ENCODE results near the gene CIROP. TPM values are rescaled to one million over a fixed set of nuclear protein-coding genes. Genes with fewer than 3 reads are reported as not detected.

Gene CIROP, protein sequence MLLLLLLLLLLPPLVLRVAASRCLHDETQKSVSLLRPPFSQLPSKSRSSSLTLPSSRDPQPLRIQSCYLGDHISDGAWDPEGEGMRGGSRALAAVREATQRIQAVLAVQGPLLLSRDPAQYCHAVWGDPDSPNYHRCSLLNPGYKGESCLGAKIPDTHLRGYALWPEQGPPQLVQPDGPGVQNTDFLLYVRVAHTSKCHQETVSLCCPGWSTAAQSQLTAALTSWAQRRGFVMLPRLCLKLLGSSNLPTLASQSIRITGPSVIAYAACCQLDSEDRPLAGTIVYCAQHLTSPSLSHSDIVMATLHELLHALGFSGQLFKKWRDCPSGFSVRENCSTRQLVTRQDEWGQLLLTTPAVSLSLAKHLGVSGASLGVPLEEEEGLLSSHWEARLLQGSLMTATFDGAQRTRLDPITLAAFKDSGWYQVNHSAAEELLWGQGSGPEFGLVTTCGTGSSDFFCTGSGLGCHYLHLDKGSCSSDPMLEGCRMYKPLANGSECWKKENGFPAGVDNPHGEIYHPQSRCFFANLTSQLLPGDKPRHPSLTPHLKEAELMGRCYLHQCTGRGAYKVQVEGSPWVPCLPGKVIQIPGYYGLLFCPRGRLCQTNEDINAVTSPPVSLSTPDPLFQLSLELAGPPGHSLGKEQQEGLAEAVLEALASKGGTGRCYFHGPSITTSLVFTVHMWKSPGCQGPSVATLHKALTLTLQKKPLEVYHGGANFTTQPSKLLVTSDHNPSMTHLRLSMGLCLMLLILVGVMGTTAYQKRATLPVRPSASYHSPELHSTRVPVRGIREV
- total RNA-seq = not detected

DNA sequence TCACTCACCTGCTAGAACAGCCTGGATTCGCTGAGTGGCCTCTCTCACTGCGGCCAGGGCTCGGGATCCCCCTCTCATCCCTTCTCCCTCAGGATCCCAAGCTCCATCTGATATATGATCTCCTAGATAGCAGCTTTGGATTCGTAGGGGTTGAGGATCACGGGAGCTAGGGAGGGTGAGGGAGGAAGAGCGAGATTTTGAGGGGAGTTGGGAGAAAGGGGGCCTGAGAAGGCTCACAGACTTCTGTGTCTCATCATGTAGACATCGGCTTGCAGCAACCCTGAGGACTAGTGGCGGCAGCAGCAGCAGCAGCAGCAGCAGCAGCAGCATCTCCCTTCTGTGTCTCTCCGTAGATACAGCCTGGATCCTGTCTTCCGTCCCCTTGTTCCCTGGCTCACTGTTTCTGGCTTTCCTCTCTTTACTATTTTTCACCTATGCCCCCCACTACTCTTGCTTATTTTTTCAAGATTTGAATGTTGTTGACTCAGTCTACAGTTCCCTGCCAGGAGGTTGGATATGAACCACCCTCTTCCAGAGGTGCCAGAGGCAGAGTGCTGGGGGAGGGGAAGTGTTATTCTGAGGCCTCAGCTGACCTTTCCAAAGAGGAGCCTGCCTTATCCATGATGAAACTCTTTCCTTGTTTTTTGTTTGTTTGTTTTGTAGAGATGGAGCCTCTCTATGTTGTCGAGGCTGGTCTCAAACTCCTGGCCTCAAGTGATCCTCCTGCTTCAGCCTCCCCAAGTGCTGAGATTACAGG lies at the start of gene CIROP:
Gene CIROP, minus strand, starts transcription at position 399 of the 757 bp plus-strand sequence. Its CDS starts 69 bp downstream, at position 330.
- H3K27me3 ChIP-seq (ENCODE audit: insufficient read depth, low read length) = no peaks in the 10 kb centered on the region
- H3K9me3 ChIP-seq (ENCODE audit: low read depth, low read length) = no peaks in the 10 kb centered on the region
- H3K4me1 ChIP-seq (ENCODE audit: insufficient read depth, low read length) = peaks cover 9% of the 10 kb centered on the region
- no peak within 1 kb of the TSS for H3K4me3 ChIP-seq (ENCODE audit: low read length)

DNA sequence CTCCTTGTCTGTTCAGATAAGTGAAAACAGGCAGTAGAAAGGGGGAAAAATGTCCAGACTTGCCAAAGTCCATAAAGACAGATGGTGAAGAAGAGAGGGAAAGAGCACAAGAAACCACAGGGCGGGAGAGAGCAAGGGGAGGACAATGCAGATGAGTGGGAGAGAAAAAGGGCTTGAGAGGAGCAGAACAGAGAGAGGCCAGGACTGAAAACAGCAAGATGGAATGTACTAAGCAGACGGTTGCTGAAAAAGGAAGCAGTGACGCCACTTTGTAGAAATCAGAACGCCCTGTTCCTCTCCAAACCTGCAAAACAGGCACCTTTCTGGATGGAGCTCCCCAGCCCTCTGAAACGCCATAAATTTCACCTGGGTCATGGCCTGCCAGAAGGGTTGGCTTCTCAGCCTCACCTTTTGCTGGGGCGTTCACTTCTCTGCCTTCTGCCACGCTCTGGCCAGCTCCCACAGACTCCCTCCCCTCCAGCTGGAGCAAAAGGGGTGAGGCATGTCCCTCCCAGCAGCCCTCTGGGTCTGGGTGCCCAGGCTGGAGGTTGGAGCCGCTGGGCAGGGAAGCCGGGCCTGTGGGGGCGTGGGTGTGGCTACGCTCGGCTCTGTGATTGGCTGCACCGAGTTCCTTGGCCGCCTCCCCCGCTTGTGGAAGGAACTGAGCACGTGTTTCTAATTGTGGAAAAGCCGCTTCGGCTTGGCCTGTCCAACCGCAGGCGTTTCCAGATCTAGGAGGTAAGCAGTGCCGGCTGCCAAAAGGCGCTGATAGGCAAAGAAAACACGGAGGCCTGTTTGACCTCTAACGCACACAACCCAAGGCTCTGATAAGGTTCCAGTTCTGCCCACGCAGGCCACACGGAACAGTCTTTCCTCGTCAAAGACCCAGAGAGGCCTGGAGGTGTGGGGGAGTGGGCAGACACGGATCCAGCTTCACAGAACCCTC lies 49.3 kb upstream of the CIROP start:
- Histone ChIP-seq H3K9me3 (ENCODE audit: low read depth, low read length) (no peaks in the 10 kb centered on the region), H3K27me3 (ENCODE audit: insufficient read depth, low read length) (no peaks in the 10 kb centered on the region), H3K4me3 (ENCODE audit: low read length) (no peak overlapping the region), H3K4me1 (ENCODE audit: insufficient read depth, low read length) (peaks cover 26% of the 10 kb centered on the region)

DNA sequence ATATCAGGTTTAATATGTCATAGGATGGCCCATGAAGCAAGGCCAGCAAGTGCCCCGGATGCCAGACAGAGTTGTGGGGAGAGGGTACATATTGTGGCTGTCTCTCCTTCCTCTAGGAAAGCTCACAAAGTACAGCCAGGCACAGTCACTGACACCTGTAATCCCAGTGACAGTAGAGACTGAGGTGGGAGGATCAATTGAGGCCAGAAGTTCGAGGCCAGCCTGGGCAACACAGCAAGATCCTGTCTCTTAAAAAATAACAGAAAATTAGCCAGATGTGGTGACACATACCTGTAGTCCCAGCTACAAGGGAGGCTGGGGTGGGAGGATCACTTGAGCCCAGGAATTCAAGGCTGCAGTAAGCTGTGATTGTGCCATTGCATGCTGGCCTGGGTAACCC lies 46.6 kb upstream of the CIROP start:
- Histone ChIP-seq H3K4me3 (ENCODE audit: low read length) (no peak overlapping the region), H3K9me3 (ENCODE audit: low read depth, low read length) (no peaks in the 10 kb centered on the region), H3K27me3 (ENCODE audit: insufficient read depth, low read length) (no peaks in the 10 kb centered on the region), H3K4me1 (ENCODE audit: insufficient read depth, low read length) (peaks cover 26% of the 10 kb centered on the region)

DNA sequence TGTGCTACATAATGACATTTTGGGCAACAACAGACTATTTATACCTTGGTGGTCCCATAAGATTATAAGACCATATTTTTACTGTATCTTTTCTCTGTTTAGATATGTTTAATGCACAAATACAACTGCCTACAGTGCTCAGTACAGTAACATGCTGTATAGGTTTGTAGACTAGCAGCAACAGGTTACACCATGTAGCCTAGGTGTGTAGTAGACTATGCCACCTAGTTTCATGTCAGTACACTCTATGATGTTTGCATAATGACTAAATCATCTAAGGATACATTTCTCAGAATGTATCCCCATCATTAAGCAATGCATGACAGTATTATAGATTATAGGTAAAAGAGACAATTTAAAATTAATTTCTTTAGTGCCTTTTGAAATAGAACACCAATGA lies 45.0 kb upstream of the CIROP start:
- no peaks in the 10 kb centered on the region for H3K9me3 ChIP-seq (ENCODE audit: low read depth, low read length)
- no peaks in the 10 kb centered on the region for H3K27me3 ChIP-seq (ENCODE audit: insufficient read depth, low read length)
- H3K4me1 ChIP-seq (ENCODE audit: insufficient read depth, low read length) = peaks cover 18% of the 10 kb centered on the region
- no peak overlapping the region for H3K4me3 ChIP-seq (ENCODE audit: low read length)

DNA sequence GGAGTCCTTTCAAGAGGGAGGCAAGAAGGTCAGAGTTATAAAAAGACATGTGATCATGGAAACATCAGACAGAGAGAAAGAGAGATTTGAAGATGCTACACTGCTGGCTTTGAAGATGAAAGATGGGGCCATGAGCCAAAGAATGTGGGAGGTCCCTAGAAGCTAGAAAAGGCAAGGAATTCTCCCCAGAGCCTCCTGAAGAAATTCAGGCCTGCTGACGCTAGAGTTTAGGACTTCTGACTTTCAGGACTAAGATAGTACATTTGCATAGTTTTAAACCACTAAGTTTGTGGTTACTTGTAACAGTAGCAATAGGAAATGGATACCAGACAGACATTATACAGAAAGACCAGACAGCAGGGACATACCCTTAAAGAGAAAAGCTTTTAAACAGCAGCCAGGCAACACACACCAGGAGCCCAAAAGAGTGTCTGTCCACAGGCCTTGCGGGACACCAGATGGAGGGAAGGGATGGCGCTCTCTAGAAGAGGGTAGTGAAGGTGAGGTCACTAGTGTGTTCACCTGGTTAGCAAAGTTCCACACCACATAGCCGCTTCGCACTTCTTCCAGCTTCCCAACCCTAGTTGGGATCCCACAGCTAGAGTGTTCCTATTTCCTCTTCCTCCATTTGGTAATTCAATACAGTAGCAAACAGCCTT lies 43.9 kb upstream of the CIROP start:
- peaks cover 7% of the 10 kb centered on the region for H3K4me1 ChIP-seq (ENCODE audit: insufficient read depth, low read length)
- H3K4me3 ChIP-seq (ENCODE audit: low read length) = no peak overlapping the region
- H3K9me3 ChIP-seq (ENCODE audit: low read depth, low read length) = no peaks in the 10 kb centered on the region
- no peaks in the 10 kb centered on the region for H3K27me3 ChIP-seq (ENCODE audit: insufficient read depth, low read length)

DNA sequence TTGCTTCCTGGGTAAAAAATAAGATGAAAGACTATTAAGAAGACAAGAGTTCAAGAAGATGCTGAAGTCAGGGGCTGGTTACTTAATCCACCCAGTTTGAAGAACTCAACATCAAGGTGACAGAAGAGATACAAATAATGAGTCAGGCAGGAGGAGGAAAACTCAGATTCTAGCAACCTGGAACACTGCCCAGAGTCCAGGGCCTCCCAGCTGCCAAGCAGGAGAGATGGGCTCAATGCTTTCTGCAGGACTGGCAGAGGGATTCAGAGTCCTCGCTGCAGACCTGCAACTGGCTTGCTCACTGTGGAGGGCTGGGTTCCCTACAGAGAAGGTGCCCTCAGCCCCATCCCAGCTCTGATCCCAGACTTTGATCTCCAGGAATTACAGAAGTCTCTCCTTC lies 42.9 kb upstream of the CIROP start:
- Histone ChIP-seq H3K27me3 (ENCODE audit: insufficient read depth, low read length) (no peaks in the 10 kb centered on the region), H3K4me1 (ENCODE audit: insufficient read depth, low read length) (no peaks in the 10 kb centered on the region), H3K4me3 (ENCODE audit: low read length) (no peak overlapping the region), H3K9me3 (ENCODE audit: low read depth, low read length) (no peaks in the 10 kb centered on the region)

DNA sequence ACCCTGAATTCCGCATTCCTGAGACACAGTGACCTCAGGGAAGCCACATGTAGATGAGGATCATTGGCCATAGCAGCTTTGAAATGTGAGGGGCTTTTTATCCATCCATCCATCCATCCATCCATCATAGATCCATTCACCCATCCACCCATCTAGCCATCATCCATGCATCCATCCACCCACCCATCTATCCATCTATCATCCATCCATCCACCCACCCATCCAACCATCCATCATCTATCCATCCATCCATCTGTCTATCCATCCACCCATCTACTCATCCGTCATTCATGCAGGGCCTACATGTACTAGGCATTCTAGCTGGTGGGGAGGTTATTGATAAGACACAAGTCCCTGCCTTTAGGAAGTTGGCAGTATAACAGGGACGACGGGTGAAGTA lies 42.2 kb upstream of the CIROP start:
- H3K4me1 ChIP-seq (ENCODE audit: insufficient read depth, low read length) = no peaks in the 10 kb centered on the region
- H3K27me3 ChIP-seq (ENCODE audit: insufficient read depth, low read length) = no peaks in the 10 kb centered on the region
- H3K9me3 ChIP-seq (ENCODE audit: low read depth, low read length) = no peaks in the 10 kb centered on the region
- H3K4me3 ChIP-seq (ENCODE audit: low read length) = no peak overlapping the region

DNA sequence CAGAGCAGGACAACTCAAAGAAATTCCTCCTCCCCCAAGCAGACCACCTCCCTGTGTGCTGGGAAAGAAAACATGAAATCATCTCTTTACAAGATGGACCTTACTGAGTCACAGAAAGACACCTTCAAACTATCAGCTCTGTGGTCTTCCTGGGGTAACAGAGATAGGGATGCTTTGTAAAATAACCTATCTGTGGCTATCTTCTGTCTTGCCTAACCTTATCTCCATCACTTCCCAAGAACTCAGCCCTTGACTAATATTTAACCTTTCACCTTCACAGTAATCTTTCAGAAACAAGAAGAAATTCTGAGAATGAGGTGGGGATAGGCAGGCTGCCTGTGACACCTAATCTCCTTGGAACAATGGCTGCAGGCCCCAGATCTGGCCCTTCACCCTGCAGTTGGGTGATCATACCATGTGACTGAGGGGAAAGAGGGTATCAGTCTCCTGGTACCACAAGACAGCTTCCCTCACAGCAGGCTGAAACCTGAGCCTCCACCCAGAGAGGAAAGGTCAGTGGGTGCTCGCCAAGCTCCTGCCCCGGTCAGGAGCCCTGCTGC lies 41.6 kb upstream of the CIROP start:
- H3K27me3 ChIP-seq (ENCODE audit: insufficient read depth, low read length) = no peaks in the 10 kb centered on the region
- H3K4me3 ChIP-seq (ENCODE audit: low read length) = no peak overlapping the region
- H3K4me1 ChIP-seq (ENCODE audit: insufficient read depth, low read length) = no peaks in the 10 kb centered on the region
- H3K9me3 ChIP-seq (ENCODE audit: low read depth, low read length) = no peaks in the 10 kb centered on the region

DNA sequence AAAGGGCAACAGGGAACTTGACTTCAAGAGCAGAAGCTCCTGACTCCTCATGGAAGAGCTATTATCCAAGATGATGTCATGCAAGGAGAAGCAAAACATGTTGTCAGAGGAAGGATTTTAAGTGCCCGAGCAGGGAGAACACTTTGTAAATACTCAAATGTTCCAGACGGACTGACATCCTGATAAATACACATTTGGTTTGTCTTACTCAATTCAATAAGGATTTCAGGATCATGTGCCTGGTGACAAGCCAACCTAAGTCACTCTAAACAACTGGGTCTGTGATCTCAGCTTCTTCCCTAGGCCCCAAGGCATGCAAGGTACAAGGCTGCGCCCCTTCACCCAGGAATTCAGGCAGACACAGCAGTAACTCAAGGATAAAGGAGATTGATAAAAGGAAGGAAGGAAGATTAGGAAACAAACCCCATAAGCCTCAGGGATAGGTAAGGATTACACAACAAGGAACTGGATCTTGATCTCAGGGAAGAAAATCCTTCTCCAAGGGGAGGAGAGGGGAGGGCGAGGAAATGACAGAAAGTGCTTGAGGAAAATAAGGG lies 41.1 kb upstream of the CIROP start:
- no peaks in the 10 kb centered on the region for H3K9me3 ChIP-seq (ENCODE audit: low read depth, low read length)
- no peaks in the 10 kb centered on the region for H3K4me1 ChIP-seq (ENCODE audit: insufficient read depth, low read length)
- H3K27me3 ChIP-seq (ENCODE audit: insufficient read depth, low read length) = no peaks in the 10 kb centered on the region
- no peak overlapping the region for H3K4me3 ChIP-seq (ENCODE audit: low read length)

DNA sequence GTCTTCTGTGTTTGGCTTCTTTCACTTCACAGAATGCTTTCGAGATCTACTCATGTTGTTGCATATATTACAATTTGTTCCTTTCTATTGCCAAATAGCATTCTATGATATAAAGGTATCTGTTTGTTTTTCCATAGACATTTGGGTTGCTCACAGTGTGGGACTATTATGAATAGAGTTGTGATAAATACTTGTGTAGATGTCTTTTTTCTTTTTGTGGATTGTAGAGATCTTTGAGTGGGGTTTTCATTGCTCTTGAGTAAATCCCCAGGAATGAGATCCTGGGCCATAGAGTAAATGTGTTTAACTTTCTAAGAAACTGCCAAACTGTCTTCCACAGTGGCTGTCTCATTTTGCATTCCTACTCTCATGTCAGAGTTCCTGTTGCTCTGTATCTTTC lies 39.1 kb upstream of the CIROP start:
- Histone ChIP-seq H3K9me3 (ENCODE audit: low read depth, low read length) (no peaks in the 10 kb centered on the region), H3K4me3 (ENCODE audit: low read length) (no peak overlapping the region), H3K4me1 (ENCODE audit: insufficient read depth, low read length) (no peaks in the 10 kb centered on the region), H3K27me3 (ENCODE audit: insufficient read depth, low read length) (no peaks in the 10 kb centered on the region)

DNA sequence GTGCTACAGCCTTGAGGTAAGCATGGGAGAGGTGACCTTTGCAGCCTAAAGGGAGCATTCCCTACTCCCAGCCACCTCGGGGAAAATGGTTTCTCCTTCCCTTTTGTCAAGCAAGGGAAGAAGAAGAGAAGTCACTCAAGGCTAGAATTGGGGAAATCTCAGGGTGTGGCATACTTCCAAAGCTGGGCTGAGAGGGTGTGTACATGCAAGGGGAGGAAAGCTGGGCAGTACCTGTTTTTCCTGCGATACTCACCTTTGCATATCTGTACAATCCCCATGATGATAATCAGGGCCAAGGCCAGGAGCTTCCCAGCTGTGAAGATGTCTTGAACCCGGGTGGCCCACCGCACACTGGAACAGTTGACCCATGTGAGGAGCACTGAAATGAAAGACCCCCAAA lies 38.0 kb upstream of the CIROP start:
- no peak overlapping the region for H3K4me3 ChIP-seq (ENCODE audit: low read length)
- no peaks in the 10 kb centered on the region for H3K4me1 ChIP-seq (ENCODE audit: insufficient read depth, low read length)
- no peaks in the 10 kb centered on the region for H3K27me3 ChIP-seq (ENCODE audit: insufficient read depth, low read length)
- no peaks in the 10 kb centered on the region for H3K9me3 ChIP-seq (ENCODE audit: low read depth, low read length)

DNA sequence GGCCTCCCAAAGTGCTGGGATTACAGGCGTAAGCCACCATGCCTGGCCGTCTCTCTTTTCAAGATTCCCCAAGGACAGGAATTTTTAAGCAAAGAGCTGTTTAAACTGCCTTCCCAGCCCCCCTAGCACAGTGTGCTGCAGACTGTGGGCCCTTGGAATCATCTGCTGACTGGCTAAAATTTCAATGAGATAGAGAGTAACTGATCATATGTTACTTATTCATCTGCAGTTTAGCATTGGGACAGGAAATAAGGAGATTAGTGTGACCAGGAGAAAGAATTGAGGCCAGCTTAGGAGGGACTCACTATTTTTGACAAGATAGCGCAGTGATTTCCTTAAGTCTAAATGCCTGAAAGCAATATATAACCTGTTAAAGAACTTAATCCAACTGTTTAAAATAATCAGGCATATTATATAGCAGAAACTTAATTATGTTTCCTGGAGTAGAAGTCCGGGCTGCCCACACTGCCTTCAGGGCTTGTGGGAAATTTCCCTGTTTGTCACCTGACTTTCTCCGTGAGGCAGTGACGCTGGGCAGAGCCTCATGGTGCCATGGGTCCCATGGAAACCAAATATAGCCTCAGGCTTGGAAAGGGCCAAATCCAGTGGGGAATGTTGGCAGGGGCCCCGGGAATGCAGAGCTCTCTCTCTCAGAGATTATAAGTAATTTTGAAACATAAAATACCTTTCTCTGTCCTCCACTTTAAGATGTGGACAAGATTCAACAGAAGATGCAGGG lies 37.1 kb upstream of the CIROP start:
- H3K4me1 ChIP-seq (ENCODE audit: insufficient read depth, low read length) = no peaks in the 10 kb centered on the region
- H3K27me3 ChIP-seq (ENCODE audit: insufficient read depth, low read length) = no peaks in the 10 kb centered on the region
- H3K4me3 ChIP-seq (ENCODE audit: low read length) = no peak overlapping the region
- H3K9me3 ChIP-seq (ENCODE audit: low read depth, low read length) = no peaks in the 10 kb centered on the region

DNA sequence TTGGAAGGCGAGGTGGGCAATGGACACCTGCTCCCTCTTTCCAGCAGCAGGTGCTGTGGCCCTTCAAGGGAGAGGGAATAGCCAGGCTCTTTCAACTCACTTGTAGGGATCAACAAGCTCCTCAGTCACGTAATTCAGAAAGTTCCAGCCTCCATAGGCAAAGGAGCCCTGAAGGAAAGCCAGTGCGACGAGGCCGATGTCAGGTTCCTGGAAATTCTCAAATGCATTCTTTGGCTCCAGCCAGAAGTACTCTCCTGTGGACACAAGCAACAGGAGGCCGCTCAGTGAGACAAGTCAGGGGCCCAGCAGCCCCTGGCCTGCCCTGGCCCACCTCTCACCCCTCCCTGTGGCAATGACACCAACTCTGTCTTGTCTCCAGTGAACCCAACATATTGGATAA lies 35.6 kb upstream of the CIROP start:
- Histone ChIP-seq H3K9me3 (ENCODE audit: low read depth, low read length) (no peaks in the 10 kb centered on the region), H3K27me3 (ENCODE audit: insufficient read depth, low read length) (no peaks in the 10 kb centered on the region), H3K4me3 (ENCODE audit: low read length) (no peak overlapping the region), H3K4me1 (ENCODE audit: insufficient read depth, low read length) (no peaks in the 10 kb centered on the region)
